ENCODE data around the gene RNU1-4. TPM values are rescaled to one million over a fixed set of nuclear protein-coding genes. Genes with fewer than 3 reads are reported as not detected.
"Not testable (repeated sequence)": the region's sequence is repeated elsewhere in the genome, so short reads cannot be mapped to it uniquely, and the experiment has no call there.

Gene RNU1-4
- total and polyA plus RNA-seq, 2 donors (not counting 3 experiments of a cell fraction or from before 2014, with no cell fraction given), result 206 to 1,319 TPM

DNA sequence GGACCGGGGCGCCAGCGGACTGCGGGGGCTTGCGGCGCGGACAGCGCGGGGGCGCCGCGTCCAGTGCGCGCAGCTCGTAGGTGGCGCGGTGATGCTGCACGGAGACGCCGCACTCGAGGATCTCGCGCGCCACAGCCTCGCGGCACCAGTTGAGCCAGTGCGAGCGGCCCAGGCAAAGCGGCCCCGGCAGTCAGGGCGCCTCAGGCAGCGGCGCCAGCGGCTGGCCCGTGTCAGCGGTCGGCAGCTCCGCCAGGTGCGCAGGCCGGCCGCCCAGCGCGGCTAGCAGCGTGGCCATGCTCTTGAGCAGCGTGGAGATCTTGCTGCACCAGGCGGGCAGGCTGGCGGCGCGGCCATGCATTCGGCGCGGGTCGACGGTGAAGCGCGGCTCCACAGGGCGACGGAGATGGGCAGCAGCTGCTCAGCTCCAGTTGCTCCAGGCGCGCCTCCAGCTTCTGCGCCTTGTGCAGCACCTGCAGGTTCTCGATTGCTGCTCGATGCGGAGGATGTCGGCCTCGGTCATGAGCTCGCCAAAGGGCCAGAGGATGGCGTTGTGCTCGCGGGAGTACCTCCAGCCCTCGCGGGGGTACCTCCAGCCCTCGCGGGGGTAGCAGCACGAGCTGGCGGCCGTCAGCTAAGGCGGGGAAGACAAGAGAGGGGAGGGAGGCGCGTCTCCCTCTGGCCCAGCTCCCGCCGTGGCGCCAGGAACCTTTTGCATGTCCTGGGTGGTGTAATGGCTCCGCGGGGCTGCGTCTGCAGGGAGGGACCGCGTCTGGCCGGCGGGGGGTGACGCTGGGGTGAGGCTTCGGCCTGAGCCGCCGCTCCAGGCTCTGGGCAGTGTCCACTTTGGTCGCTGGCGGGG, 46.6 kb upstream of the RNU1-4 start:
- DNase-seq (ENCODE audit: low read depth, low spot score); H3K36me3 ChIP-seq (ENCODE audit: control insufficient read depth in 2 of 2, extremely low read depth in 1 of 2, insufficient read depth in 2 of 2, low read length in 2 of 2); H4K20me1 ChIP-seq (replicated peaks; ENCODE audit: control insufficient read depth, extremely low read depth, insufficient read depth, low read length); H3K4me1 ChIP-seq (ENCODE audit: control insufficient read depth, extremely low read depth, insufficient read depth, low read length); H3K9me3 ChIP-seq (replicated peaks; ENCODE audit: control insufficient read depth, insufficient read depth, low read length); intact Hi-C loops (cut with micrococcal nuclease); POLR2A ChIA-PET; BruUV-seq (replicated peaks); H3K4me3 ChIP-seq (replicated peaks in 1 of 3; ENCODE audit: insufficient read depth in 1 of 3, low read depth in 1 of 3, low read length in 3 of 3); H3K4me2 ChIP-seq (ENCODE audit: insufficient read depth, low read length); H3K9ac ChIP-seq (replicated peaks; ENCODE audit: extremely low read depth, insufficient read depth, low read length); H3K79me2 ChIP-seq (ENCODE audit: control insufficient read depth, insufficient read depth, low read length); dilution Hi-C loops (cut with MboI; ENCODE audit: extremely low pct_ligation_motif_present, low sequenced_read_pairs); H2AFZ ChIP-seq (ENCODE audit: low read depth, low read length); H3K27me3 ChIP-seq (ENCODE audit: control insufficient read depth in 2 of 2, insufficient read depth in 2 of 2, low read length in 2 of 2); H3K27ac ChIP-seq (ENCODE audit: insufficient read depth, low read depth, low read length); H3K9me1 ChIP-seq (replicated peaks; ENCODE audit: control insufficient read depth, extremely low read depth, insufficient read depth, low read length): not testable (repeated sequence)
- CTCF ChIA-PET, result interaction anchor here (0.8 to 2.4 kb wide), 3 partner anchors 9 to 14 kb away, joined by 3 to 7 read pairs (median 7); no protein-coding TSS in a partner anchor
- TF ChIP-seq EZH2 (IDR thresholded peaks at IDR 0.05; ENCODE audit: borderline replicate concordance, low read depth, low read length, severe bottlenecking), result peak; percentile 0
- FAIRE-seq, result peak; percentile 43

GRCh38 chr1:16694308-16694702, 46.0 kb upstream of the RNU1-4 start:
- dilution Hi-C loops (cut with MboI; ENCODE audit: extremely low pct_ligation_motif_present, low sequenced_read_pairs); FAIRE-seq; H3K36me3 ChIP-seq (ENCODE audit: control insufficient read depth in 2 of 2, extremely low read depth in 1 of 2, insufficient read depth in 2 of 2, low read length in 2 of 2); H3K27ac ChIP-seq (ENCODE audit: insufficient read depth, low read depth, low read length); H2AFZ ChIP-seq (ENCODE audit: low read depth, low read length); H3K9me1 ChIP-seq (replicated peaks; ENCODE audit: control insufficient read depth, extremely low read depth, insufficient read depth, low read length); H3K4me1 ChIP-seq (ENCODE audit: control insufficient read depth, extremely low read depth, insufficient read depth, low read length); intact Hi-C loops (cut with micrococcal nuclease); H4K20me1 ChIP-seq (replicated peaks; ENCODE audit: control insufficient read depth, extremely low read depth, insufficient read depth, low read length); H3K27me3 ChIP-seq (ENCODE audit: control insufficient read depth in 2 of 2, insufficient read depth in 2 of 2, low read length in 2 of 2); DNase-seq (ENCODE audit: low read depth, low spot score); BruUV-seq (replicated peaks); H3K4me3 ChIP-seq (replicated peaks in 1 of 3; ENCODE audit: insufficient read depth in 1 of 3, low read depth in 1 of 3, low read length in 3 of 3); POLR2A ChIA-PET; H3K9ac ChIP-seq (replicated peaks; ENCODE audit: extremely low read depth, insufficient read depth, low read length); H3K4me2 ChIP-seq (ENCODE audit: insufficient read depth, low read length); H3K9me3 ChIP-seq (replicated peaks; ENCODE audit: control insufficient read depth, insufficient read depth, low read length); H3K79me2 ChIP-seq (ENCODE audit: control insufficient read depth, insufficient read depth, low read length): not testable (repeated sequence)
- CTCF ChIA-PET, result interaction anchor here (1.5 to 2.4 kb wide), 2 partner anchors 8 to 13 kb away, joined by 7 read pairs; no protein-coding TSS in a partner anchor

DNA sequence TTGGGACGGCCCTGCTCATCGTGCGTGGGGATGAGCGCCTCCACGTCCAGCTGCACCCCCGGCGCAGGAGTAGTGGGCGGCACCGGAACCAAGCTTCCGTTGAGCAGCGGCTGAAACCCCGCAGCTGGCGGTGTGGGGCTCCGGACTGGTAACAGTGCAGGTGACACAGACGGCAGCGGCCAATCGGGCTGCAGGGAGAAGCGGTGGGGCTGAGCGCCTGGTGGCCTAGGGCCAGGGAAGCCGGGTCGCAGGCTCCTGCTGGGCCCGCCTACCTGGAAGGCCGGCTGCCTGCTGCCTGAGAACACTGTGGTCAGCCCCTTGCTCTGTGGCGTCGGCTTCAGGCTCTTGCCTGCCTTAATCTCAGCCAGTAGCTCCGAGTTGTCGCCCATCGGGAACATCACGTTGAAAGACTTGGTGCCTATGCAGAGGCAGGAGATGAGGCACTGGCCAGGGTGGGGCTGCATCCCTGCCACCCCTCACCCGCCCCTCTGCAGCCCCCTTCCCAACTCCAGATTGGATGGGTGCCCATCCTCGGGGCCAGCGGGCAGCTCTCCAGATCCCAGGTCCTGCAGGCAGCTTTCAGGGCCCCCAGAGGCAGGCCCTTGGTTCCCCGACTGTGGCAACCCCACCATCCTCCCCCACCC, 43.7 kb upstream of the RNU1-4 start:
- BruUV-seq (replicated peaks); dilution Hi-C loops (cut with MboI; ENCODE audit: extremely low pct_ligation_motif_present, low sequenced_read_pairs); POLR2A ChIA-PET; H2AFZ ChIP-seq (ENCODE audit: low read depth, low read length); intact Hi-C loops (cut with micrococcal nuclease); H3K79me2 ChIP-seq (ENCODE audit: control insufficient read depth, insufficient read depth, low read length); H3K4me2 ChIP-seq (ENCODE audit: insufficient read depth, low read length); H3K27ac ChIP-seq (ENCODE audit: insufficient read depth, low read depth, low read length); DNase-seq (ENCODE audit: low read depth, low spot score); H3K9me1 ChIP-seq (replicated peaks; ENCODE audit: control insufficient read depth, extremely low read depth, insufficient read depth, low read length); H3K27me3 ChIP-seq (ENCODE audit: control insufficient read depth in 2 of 2, insufficient read depth in 2 of 2, low read length in 2 of 2); H3K4me3 ChIP-seq (replicated peaks in 1 of 3; ENCODE audit: insufficient read depth in 1 of 3, low read depth in 1 of 3, low read length in 3 of 3); H3K36me3 ChIP-seq (ENCODE audit: control insufficient read depth in 2 of 2, extremely low read depth in 1 of 2, insufficient read depth in 2 of 2, low read length in 2 of 2); H3K9me3 ChIP-seq (replicated peaks; ENCODE audit: control insufficient read depth, insufficient read depth, low read length); H3K9ac ChIP-seq (replicated peaks; ENCODE audit: extremely low read depth, insufficient read depth, low read length); H4K20me1 ChIP-seq (replicated peaks; ENCODE audit: control insufficient read depth, extremely low read depth, insufficient read depth, low read length); H3K4me1 ChIP-seq (ENCODE audit: control insufficient read depth, extremely low read depth, insufficient read depth, low read length): not testable (repeated sequence)
- CTCF ChIA-PET, result interaction anchor here (1.4 to 4.4 kb wide), 3 partner anchors 10 to 76 kb away, joined by 5 to 24 read pairs (median 20); no protein-coding TSS in a partner anchor
- peak; percentile 43 for FAIRE-seq

- intact Hi-C loops (cut with micrococcal nuclease); H3K4me1 ChIP-seq (ENCODE audit: control insufficient read depth, extremely low read depth, insufficient read depth, low read length); FAIRE-seq; H2AFZ ChIP-seq (ENCODE audit: low read depth, low read length); H3K9me3 ChIP-seq (replicated peaks; ENCODE audit: control insufficient read depth, insufficient read depth, low read length); BruUV-seq (replicated peaks); H4K20me1 ChIP-seq (replicated peaks; ENCODE audit: control insufficient read depth, extremely low read depth, insufficient read depth, low read length); H3K27ac ChIP-seq (ENCODE audit: insufficient read depth, low read depth, low read length); H3K36me3 ChIP-seq (ENCODE audit: control insufficient read depth in 2 of 2, extremely low read depth in 1 of 2, insufficient read depth in 2 of 2, low read length in 2 of 2); H3K4me3 ChIP-seq (replicated peaks in 1 of 3; ENCODE audit: insufficient read depth in 1 of 3, low read depth in 1 of 3, low read length in 3 of 3); H3K79me2 ChIP-seq (ENCODE audit: control insufficient read depth, insufficient read depth, low read length); H3K27me3 ChIP-seq (ENCODE audit: control insufficient read depth in 2 of 2, insufficient read depth in 2 of 2, low read length in 2 of 2); dilution Hi-C loops (cut with MboI; ENCODE audit: extremely low pct_ligation_motif_present, low sequenced_read_pairs); H3K4me2 ChIP-seq (ENCODE audit: insufficient read depth, low read length); DNase-seq (ENCODE audit: low read depth, low spot score); POLR2A ChIA-PET; H3K9ac ChIP-seq (replicated peaks; ENCODE audit: extremely low read depth, insufficient read depth, low read length); H3K9me1 ChIP-seq (replicated peaks; ENCODE audit: control insufficient read depth, extremely low read depth, insufficient read depth, low read length): not testable (repeated sequence)
- CTCF ChIA-PET, result interaction anchor here (3.1 to 4.4 kb wide), 2 partner anchors 9 to 13 kb away, joined by 20 to 24 read pairs; no protein-coding TSS in a partner anchor
Measured at GRCh38 chr1:16697152-16697551, 43.2 kb upstream of the RNU1-4 start.
